HEK293T (cell line): ENCODE measurements around the gene CETN3.

ENCODE experiments used
- CTCF ChIA-PET: fragments of 350-600 bp; formaldehyde crosslinking; extraction: SDS; loops from one replicate; lab custom pipeline; 2021; ENCODE audit warnings: antibody characterized with exemption, inconsistent platforms; lab: Yijun Ruan, JAX
- POLR2A ChIA-PET: fragments of 350-600 bp; formaldehyde crosslinking; extraction: SDS; loops from one replicate; lab custom pipeline; 2020; ENCODE audit warnings: antibody characterized with exemption, inconsistent platforms; lab: Yijun Ruan, JAX
- DNase-seq: peaks from one replicate; pipeline ENCODE4 v3.0.0; 2012; ENCODE audit warnings: mixed read lengths; ENCODE audit errors: extremely low spot score
- ARNT ChIP-seq: fragments of 450-650 bp; IDR thresholded peaks from 2 replicates; pipeline ENCODE4 v1.6.1; 2017; ENCODE audit warnings: mild to moderate bottlenecking
- BHLHE40 ChIP-seq: fragments of 450-650 bp; IDR thresholded peaks from 2 replicates; pipeline ENCODE4 v1.6.1; 2016; ENCODE audit warnings: mild to moderate bottlenecking, moderate library complexity, borderline replicate concordance
- CTBP1 ChIP-seq: fragments of 450-650 bp; IDR thresholded peaks from 2 replicates; pipeline ENCODE4 v1.6.1; 2016; ENCODE audit warnings: borderline replicate concordance
- ELF4 ChIP-seq: fragments of 450-650 bp; IDR thresholded peaks from 2 replicates; pipeline ENCODE4 v1.6.1; 2017; ENCODE audit warnings: antibody characterized with exemption
- FOXA1 ChIP-seq: fragments of 450-650 bp; IDR thresholded peaks from 2 replicates; pipeline ENCODE4 v1.6.1; 2016; ENCODE audit warnings: mild to moderate bottlenecking
- FOXK2 ChIP-seq: fragments of 450-650 bp; IDR thresholded peaks from 2 replicates; pipeline ENCODE4 v1.6.1; 2016; ENCODE audit warnings: mild to moderate bottlenecking
- FOXM1 ChIP-seq: fragments of 450-650 bp; IDR thresholded peaks from 2 replicates; pipeline ENCODE4 v1.6.1; 2017; ENCODE audit warnings: mild to moderate bottlenecking, borderline replicate concordance
- HDGF ChIP-seq: fragments of 450-650 bp; IDR thresholded peaks from 2 replicates; pipeline ENCODE4 v1.6.1; 2017; ENCODE audit warnings: antibody characterized with exemption, borderline replicate concordance
- L3MBTL2 ChIP-seq: fragments of 450-650 bp; conservative IDR thresholded peaks from 2 replicates; pipeline ENCODE4 v1.6.1; 2016; ENCODE audit warnings: mild to moderate bottlenecking
- LEF1 ChIP-seq: fragments of 450-650 bp; IDR thresholded peaks from 2 replicates; pipeline ENCODE4 v1.6.1; 2017; ENCODE audit warnings: mild to moderate bottlenecking, borderline replicate concordance
- NFRKB ChIP-seq: fragments of 450-650 bp; IDR thresholded peaks from 2 replicates; pipeline ENCODE4 v1.6.1; 2016; ENCODE audit warnings: mild to moderate bottlenecking, moderate library complexity
- PKNOX1 ChIP-seq: fragments of 450-650 bp; IDR thresholded peaks from 2 replicates; pipeline ENCODE4 v1.6.1; 2016
- SP1 ChIP-seq: fragments of 450-650 bp; IDR thresholded peaks from 2 replicates; pipeline ENCODE4 v1.6.1; 2017
- SUZ12 ChIP-seq: fragments of 450-650 bp; IDR thresholded peaks from 2 replicates; pipeline ENCODE4 v1.6.1; 2016; ENCODE audit warnings: mild to moderate bottlenecking
- TARDBP ChIP-seq: fragments of 450-650 bp; IDR thresholded peaks from 2 replicates; pipeline ENCODE4 v1.6.1; 2016
- ZNF384 ChIP-seq: fragments of 450-650 bp; IDR thresholded peaks from 2 replicates; pipeline ENCODE4 v1.6.1; 2016

The CETN3 gene

GRCh38 chr5:90368454-90369246 is 40.9 kb downstream of the CETN3 start:
- POLR2A ChIA-PET, result no interaction called here
- CTCF ChIA-PET, result no interaction called here
- TF ChIP-seq SP1 (no peak), CTBP1 (no peak), ELF4 (no peak), L3MBTL2 (no peak), FOXM1 (no peak), ZNF384 (no peak), LEF1 (no peak), FOXK2 (no peak), ARNT (no peak), SUZ12 (no peak), HDGF (no peak), NFRKB (no peak), TARDBP (no peak), BHLHE40 (no peak)
- no peak for DNase-seq

GRCh38 chr5:90367879-90368278 is 41.7 kb downstream of the CETN3 start:
- POLR2A ChIA-PET, result no interaction called here
- CTCF ChIA-PET, result no interaction called here
- no peak for TF ChIP-seq HDGF
- TF ChIP-seq TARDBP, result no peak
- TF ChIP-seq LEF1, result no peak
- TF ChIP-seq FOXK2, result no peak
- TF ChIP-seq ZNF384, result no peak
- no peak for TF ChIP-seq ARNT
- TF ChIP-seq SP1, result no peak
- DNase-seq, result no peak

- DNase-seq, result no peak
- ChIA-PET CTCF (no interaction called here), POLR2A (no interaction called here)
- TF ChIP-seq FOXK2, result no peak
- TF ChIP-seq TARDBP, result no peak
- no peak for TF ChIP-seq LEF1
- TF ChIP-seq BHLHE40, result no peak
- TF ChIP-seq CTBP1, result no peak
- TF ChIP-seq NFRKB, result no peak
- no peak for TF ChIP-seq ARNT
- TF ChIP-seq ZNF384, result no peak
- no peak for TF ChIP-seq FOXM1
- no peak for TF ChIP-seq SP1
- no peak for TF ChIP-seq L3MBTL2
- TF ChIP-seq ELF4, result no peak
- no peak for TF ChIP-seq FOXA1
- no peak for TF ChIP-seq SUZ12
- TF ChIP-seq HDGF, result no peak
- no peak for TF ChIP-seq PKNOX1
These were observed 42.6 kb downstream of the CETN3 start for GRCh38 chr5:90366948-90367347.

GRCh38 chr5:90365328-90365727 is 44.2 kb downstream of the CETN3 start:
- TF ChIP-seq BHLHE40 (no peak), SUZ12 (no peak), PKNOX1 (no peak), FOXA1 (no peak), ZNF384 (no peak), CTBP1 (no peak), NFRKB (no peak)
- CTCF ChIA-PET, result no interaction called here
- POLR2A ChIA-PET, result no interaction called here
- no peak for DNase-seq

- no peak for DNase-seq
- TF ChIP-seq FOXK2, result no peak
- TF ChIP-seq PKNOX1, result no peak
- CTCF ChIA-PET, result no interaction called here
- POLR2A ChIA-PET, result interaction anchor here (1.5 kb wide), 1 partner anchor 50 kb away, joined by 4 read pairs; the partner anchor contains the start of gene CETN3
These were observed 50.3 kb downstream of the CETN3 start for GRCh38 chr5:90359073-90359920.

DNA sequence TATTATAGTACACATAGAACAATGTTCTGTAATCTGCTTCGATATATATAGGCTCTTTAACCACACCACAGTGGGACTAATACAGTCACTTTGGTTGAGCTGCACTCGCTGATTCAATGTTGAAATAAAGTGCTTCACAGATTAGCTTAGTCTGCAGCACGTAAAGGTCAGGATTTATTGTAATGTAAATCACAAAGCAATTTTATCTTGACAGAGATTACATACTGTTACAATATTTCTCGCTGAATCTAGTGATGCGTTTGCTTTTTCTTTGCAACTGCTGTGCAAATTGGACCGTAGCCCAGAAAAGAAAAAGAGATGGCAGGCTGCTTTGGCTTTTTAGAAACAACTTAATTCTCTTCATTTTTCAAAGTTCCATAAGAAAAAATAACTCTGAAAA is 52.9 kb downstream of the CETN3 start:
- TF ChIP-seq PKNOX1, result peak; percentile 84
- no peak for TF ChIP-seq HDGF
- DNase-seq, result peak; percentile 18
- ChIA-PET POLR2A (interaction anchor here (1.0 to 1.3 kb wide), 2 partner anchors 53 to 54 kb away, joined by 3 to 4 read pairs; partner anchors contain the start of gene CETN3), CTCF (interaction anchor here (1.2 kb wide), 1 partner anchor 11 kb away, joined by 3 read pairs; no protein-coding TSS in a partner anchor)
